GM12873 (cell line): ENCODE measurements around the gene PTPRO.

ENCODE experiments used
- CTCF ChIP-seq: IDR thresholded peaks from 2 replicates; pipeline ENCODE4 v1.5.1; 2012; ENCODE audit warnings: low read depth, mild to moderate bottlenecking, moderate library complexity, low read length, control low read depth; ENCODE audit not compliant: insufficient read depth; ENCODE audit errors: missing control alignments

PTPRO gene

DNA sequence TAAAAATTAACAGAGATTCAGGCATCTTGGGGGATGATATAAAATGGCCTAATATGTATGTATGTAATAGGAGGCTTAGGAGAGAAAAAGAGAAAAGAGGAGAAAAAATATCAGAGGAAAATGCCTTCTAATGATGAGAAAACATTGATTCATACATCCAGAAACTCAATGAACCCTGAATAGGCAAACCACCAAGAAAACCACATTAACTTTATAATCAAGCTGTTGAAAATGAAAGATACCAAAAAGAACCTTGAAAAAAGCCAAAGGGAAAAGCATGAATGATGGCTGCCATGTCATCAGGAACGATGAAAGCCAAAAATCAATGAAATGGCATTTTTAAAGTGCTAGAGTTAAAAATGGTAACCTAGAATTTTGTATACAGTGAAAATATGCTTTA is 286.6 kb downstream of the PTPRO start:
- TF ChIP-seq CTCF = no peak

GRCh38 chr12:15613981-15614380 is 291.7 kb downstream of the PTPRO start:
- TF ChIP-seq CTCF = no peak

DNA sequence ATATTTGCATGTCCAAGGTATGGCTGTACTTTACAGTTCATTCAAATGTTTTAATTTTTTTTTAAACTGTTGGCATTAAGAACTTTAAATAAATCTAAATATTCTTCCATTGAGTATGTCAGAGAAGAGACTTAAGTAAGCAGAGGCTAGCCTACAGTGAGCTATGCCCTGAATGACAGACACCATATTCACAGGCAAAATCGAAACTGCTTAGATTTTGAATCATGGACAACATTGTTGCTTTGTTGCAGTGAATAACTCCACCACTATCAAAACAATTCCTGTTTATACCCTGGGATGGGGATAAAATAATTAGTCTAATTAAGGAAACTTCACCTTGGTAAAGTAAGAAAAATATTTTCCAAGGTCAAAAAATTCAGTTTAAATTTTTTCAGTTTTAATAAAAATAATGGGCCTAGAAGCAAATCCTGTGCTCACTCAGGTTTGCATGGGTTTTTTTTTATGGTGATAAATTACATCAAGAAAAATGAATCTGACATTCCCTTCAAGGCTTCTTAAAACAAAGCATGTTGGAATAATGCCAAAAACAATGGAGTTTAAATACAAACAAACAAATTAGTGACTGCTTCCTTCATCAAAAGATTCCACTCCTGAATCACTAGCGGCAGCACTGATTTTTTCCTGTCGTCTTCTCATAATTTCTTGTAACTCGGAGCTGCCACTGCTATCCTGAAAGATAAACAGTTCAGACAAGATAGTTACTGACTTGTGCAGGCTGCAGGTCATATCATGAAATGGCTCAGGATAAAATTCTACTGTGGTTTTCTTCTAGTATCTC is 298.6 kb downstream of the PTPRO start:
- TF ChIP-seq CTCF = no peak

- TF ChIP-seq CTCF = no peak
Measured at GRCh38 chr12:15625075-15625474, 302.8 kb downstream of the PTPRO start.

DNA sequence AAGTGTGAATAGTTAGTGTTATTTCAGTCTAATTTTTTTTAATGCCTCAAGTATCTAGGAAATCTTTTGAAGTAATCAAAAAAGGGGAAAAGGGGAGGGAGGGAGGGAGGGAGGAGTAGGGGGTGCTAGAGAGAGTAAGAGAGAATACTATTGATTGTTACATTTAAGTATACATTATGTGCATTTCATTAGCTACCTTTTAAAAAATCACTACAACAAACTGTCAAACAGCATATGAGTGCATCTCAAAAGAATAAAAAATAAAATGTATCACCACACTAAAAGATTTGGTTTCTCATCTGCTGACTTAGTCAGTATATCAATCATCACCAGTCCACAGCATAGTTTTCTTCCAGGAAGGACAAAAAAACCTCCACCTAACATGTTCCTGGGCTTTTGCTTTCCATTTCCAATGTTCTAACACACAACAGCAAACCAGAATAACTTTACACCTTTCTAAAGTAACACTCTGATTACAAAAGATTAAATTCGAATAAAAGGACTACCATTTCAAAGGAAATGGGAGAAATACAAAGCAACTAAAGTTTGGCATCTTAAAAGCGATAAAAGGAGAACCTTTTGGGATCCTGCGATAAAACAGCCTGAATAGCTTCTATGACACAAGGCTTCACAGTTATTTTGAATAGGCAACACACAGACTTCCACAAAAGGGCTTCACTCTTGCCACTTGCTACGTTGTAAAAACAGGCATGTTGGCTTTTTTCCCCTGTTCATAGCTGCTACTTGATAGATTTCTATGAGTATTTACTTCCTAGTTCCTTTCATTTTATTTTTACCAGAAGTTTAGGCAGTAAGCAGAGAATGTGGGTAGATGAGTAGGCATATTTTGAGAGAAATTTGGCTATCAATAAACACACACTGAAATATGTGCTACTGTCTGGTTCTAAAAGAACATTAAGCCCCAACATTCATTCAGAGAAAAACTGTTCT is 306.0 kb downstream of the PTPRO start:
- TF ChIP-seq CTCF = no peak

- TF ChIP-seq CTCF = no peak
Measured at GRCh38 chr12:15629108-15629507, 306.8 kb downstream of the PTPRO start.

GRCh38 chr12:15629761-15630160 is 307.5 kb downstream of the PTPRO start:
- no peak for TF ChIP-seq CTCF
